HEK293 (cell line): ENCODE results near the gene CRBN.

Experiments
- CTCF ChIA-PET: fragments of 350-600 bp; formaldehyde crosslinking; extraction: SDS; loops from one replicate; lab custom pipeline; 2021; ENCODE audit warnings: antibody characterized with exemption; lab: Yijun Ruan, JAX
- POLR2A ChIA-PET: fragments of 300-600 bp; formaldehyde crosslinking; extraction: SDS; loops from one replicate; lab custom pipeline; 2020; ENCODE audit warnings: antibody characterized with exemption, inconsistent platforms; lab: Yijun Ruan, JAX
- H3K27ac ChIP-seq: fragments of 200-500 bp; sonication (Bioruptor generic); 2 replicates; pipeline ENCODE4 v1.5.1; 2014; ENCODE audit warnings: low read depth, low read length, control low read depth, inconsistent platforms; ENCODE audit errors: extremely low read depth
- H3K36me3 ChIP-seq, 2 experiments: fragments of 200-500 bp in 1 of 2; sonication (Bioruptor generic) in 1 of 2; 1 replicate in 1 of 2; 2 replicates in 1 of 2; pipeline ENCODE4 v1.5.1; 2014 to 2017; ENCODE audit warnings: inconsistent platforms in 2 of 2, low read length in 2 of 2; ENCODE audit not compliant: control insufficient read depth in 2 of 2, insufficient read depth in 1 of 2
- H3K4me1 ChIP-seq: fragments of 200-500 bp; sonication (Bioruptor generic); 2 replicates; pipeline ENCODE4 v1.5.1; 2014; ENCODE audit warnings: mild to moderate bottlenecking, low read length, inconsistent platforms; ENCODE audit not compliant: control insufficient read depth, insufficient read depth
- H3K4me3 ChIP-seq: 2 replicates; pipeline ENCODE4 v1.5.1; 2011; ENCODE audit warnings: low read depth, mild to moderate bottlenecking, control low read depth, low read length, moderate library complexity
- H3K9me3 ChIP-seq: fragments of 200-500 bp; sonication (Bioruptor generic); 2 replicates; pipeline ENCODE4 v1.5.1; 2014; ENCODE audit warnings: low read depth, low read length, inconsistent platforms; ENCODE audit not compliant: control insufficient read depth, insufficient read depth
- GLI2 ChIP-seq: fragments of 450-650 bp; formaldehyde crosslinking; IDR thresholded peaks from 2 replicates; pipeline ENCODE4; 2017; ENCODE audit warnings: missing biosample characterization, missing genetic modification characterization, low read depth, borderline replicate concordance
- ZFP37 ChIP-seq: fragments of 450-650 bp; formaldehyde crosslinking; IDR thresholded peaks from 2 replicates; pipeline ENCODE4 v1.5.1; 2016; ENCODE audit warnings: missing biosample characterization, missing genetic modification characterization
- ZNF121 ChIP-seq: fragments of 450-650 bp; formaldehyde crosslinking; IDR thresholded peaks from 2 replicates; pipeline ENCODE4 v1.5.1; 2016; ENCODE audit warnings: missing biosample characterization, missing genetic modification characterization
- ZNF140 ChIP-seq: fragments of 450-650 bp; formaldehyde crosslinking; IDR thresholded peaks from 2 replicates; pipeline ENCODE4 v1.5.1; 2016; ENCODE audit warnings: missing biosample characterization, missing genetic modification characterization
- ZNF223 ChIP-seq: fragments of 450-650 bp; formaldehyde crosslinking; IDR thresholded peaks from 2 replicates; pipeline ENCODE4 v1.5.1; 2016; ENCODE audit warnings: missing biosample characterization, missing genetic modification characterization
- ZNF292 ChIP-seq: fragments of 450-650 bp; formaldehyde crosslinking; IDR thresholded peaks from 2 replicates; pipeline ENCODE4 v1.5.1; 2016; ENCODE audit warnings: low read depth, missing biosample characterization, missing genetic modification characterization, borderline replicate concordance
- ZNF302 ChIP-seq: fragments of 450-650 bp; formaldehyde crosslinking; IDR thresholded peaks from 2 replicates; pipeline ENCODE4 v1.5.1; 2016; ENCODE audit warnings: missing biosample characterization, missing genetic modification characterization, low read depth
- ZNF473 ChIP-seq: fragments of 450-650 bp; formaldehyde crosslinking; IDR thresholded peaks from 2 replicates; pipeline ENCODE4 v1.5.1; 2017; ENCODE audit warnings: missing biosample characterization, missing genetic modification characterization
- ZNF629 ChIP-seq: fragments of 450-650 bp; formaldehyde crosslinking; IDR thresholded peaks from 2 replicates; pipeline ENCODE4 v1.5.1; 2017; ENCODE audit warnings: missing biosample characterization, missing genetic modification characterization
- ZNF654 ChIP-seq: fragments of 450-650 bp; formaldehyde crosslinking; IDR thresholded peaks from 2 replicates; pipeline ENCODE4 v1.5.1; 2016; ENCODE audit warnings: low read depth, missing biosample characterization, missing genetic modification characterization
- ZSCAN23 ChIP-seq: fragments of 450-650 bp; formaldehyde crosslinking; IDR thresholded peaks from 2 replicates; pipeline ENCODE4 v1.5.1; 2016; ENCODE audit warnings: missing biosample characterization, missing genetic modification characterization
- TF ChIP-seq, protein P1 (sequence below): fragments of 450-650 bp; formaldehyde crosslinking; IDR thresholded peaks from 2 replicates; pipeline ENCODE4 v1.5.1; 2016; ENCODE audit warnings: missing biosample characterization, missing genetic modification characterization
- TF ChIP-seq, protein P2 (sequence below): fragments of 450-650 bp; IDR thresholded peaks from 2 replicates; pipeline ENCODE4 v1.5.1; 2018; ENCODE audit warnings: missing biosample characterization, mild to moderate bottlenecking, missing genetic modification characterization
- TF ChIP-seq, protein P3 (sequence below): fragments of 450-650 bp; formaldehyde crosslinking; IDR thresholded peaks from 2 replicates; pipeline ENCODE4 v1.5.1; 2016; ENCODE audit warnings: missing biosample characterization, missing genetic modification characterization
- TF ChIP-seq, protein P4 (sequence below): fragments of 450-650 bp; formaldehyde crosslinking; IDR thresholded peaks from 2 replicates; pipeline ENCODE4 v1.5.1; 2016; ENCODE audit warnings: missing biosample characterization, missing genetic modification characterization
- TF ChIP-seq, protein P5 (sequence below): fragments of 450-650 bp; formaldehyde crosslinking; IDR thresholded peaks from 2 replicates; pipeline ENCODE4 v1.5.1; 2017; ENCODE audit warnings: missing biosample characterization, missing genetic modification characterization

CRBN gene

DNA sequence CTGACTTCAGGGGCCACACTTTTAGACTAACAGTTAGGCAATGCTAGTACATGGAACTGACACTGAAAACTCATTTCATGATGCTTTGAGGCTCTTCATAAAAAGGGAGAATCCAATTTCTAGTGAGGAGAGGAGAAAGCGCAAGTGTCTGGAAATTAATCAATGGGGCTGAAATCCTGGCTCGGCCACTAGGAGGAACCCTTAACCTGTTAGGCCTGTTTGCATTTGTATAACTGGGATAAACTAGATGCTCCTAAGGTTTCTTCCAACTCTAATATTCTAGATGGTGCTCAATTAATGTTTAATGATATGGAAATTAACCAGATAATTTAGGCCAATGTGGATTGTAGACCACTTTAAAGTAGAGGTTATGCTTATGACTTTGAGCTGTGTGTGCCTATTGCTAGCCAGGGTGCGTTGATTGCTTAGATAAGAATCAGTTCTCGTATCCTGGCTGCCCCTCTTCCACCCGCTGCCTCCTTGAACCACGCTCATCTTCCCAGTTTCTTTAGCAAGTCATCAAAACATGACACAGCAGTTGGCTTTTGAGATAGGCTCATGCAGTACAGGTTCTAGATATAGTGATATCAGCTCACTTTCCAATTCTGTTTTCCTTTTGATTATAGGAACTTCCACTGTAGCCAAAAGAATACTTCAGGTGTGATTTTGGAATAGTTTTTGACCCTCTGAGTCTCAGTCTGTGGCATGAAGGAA is 16.8 kb upstream of the CRBN start:
- H3K36me3 ChIP-seq, result no peaks in the 10 kb centered on the region
- ChIA-PET CTCF (interaction anchor here (0.6 to 1.0 kb wide), 5 partner anchors 18 to 1338 kb away, joined by 3 read pairs; no protein-coding TSS in a partner anchor), POLR2A (no interaction called here)
- H3K4me1 ChIP-seq, result no peaks in the 10 kb centered on the region
- no peak overlapping the region for H3K27ac ChIP-seq
- no peak for TF ChIP-seq ZNF292 (tag by site-specific recombination)
- peak; percentile 18 for TF ChIP-seq ZNF654 (tag by site-specific recombination)
- H3K9me3 ChIP-seq, result no peaks in the 10 kb centered on the region
- no peak overlapping the region for H3K4me3 ChIP-seq

DNA sequence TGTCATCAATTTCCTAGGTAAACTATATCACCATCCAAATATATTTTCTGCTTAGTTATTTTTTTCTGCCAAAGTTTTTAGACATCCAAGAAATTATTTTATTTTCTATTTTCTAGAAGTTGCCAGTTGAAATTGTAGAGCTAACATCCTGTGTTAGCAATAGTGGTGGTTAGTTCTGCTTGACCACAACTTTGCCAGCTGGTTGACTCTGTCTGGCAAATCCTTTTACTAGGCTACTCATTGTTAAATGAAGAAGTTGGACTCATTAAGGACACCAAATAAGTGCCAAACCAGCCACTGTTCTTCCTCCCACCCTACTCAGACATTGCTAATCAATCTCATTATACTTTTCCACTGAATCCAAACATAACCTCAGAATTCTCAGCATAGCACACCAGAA is 15.4 kb upstream of the CRBN start:
- Histone ChIP-seq H3K27ac (no peak overlapping the region), H3K4me3 (no peak overlapping the region), H3K9me3 (no peaks in the 10 kb centered on the region), H3K36me3 (no peaks in the 10 kb centered on the region), H3K4me1 (no peaks in the 10 kb centered on the region)
- ChIA-PET POLR2A (no interaction called here), CTCF (interaction anchor here (0.7 kb wide), 1 partner anchor 209 kb away, joined by 3 read pairs; no protein-coding TSS in a partner anchor)
- TF ChIP-seq ZNF473 (no peak), ZNF302 (tag by site-specific recombination) (no peak), ZNF223 (tag by site-specific recombination) (no peak), ZNF121 (tag by site-specific recombination) (no peak), ZSCAN23 (no peak), ZFP37 (tag by site-specific recombination) (no peak), ZNF292 (tag by site-specific recombination) (no peak), GLI2 (no peak), ZNF140 (no peak), ZNF629 (no peak)
- TF ChIP-seq, protein P1, sequence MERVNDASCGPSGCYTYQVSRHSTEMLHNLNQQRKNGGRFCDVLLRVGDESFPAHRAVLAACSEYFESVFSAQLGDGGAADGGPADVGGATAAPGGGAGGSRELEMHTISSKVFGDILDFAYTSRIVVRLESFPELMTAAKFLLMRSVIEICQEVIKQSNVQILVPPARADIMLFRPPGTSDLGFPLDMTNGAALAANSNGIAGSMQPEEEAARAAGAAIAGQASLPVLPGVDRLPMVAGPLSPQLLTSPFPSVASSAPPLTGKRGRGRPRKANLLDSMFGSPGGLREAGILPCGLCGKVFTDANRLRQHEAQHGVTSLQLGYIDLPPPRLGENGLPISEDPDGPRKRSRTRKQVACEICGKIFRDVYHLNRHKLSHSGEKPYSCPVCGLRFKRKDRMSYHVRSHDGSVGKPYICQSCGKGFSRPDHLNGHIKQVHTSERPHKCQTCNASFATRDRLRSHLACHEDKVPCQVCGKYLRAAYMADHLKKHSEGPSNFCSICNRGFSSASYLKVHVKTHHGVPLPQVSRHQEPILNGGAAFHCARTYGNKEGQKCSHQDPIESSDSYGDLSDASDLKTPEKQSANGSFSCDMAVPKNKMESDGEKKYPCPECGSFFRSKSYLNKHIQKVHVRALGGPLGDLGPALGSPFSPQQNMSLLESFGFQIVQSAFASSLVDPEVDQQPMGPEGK (tag by site-specific recombination), result no peak
- TF ChIP-seq, protein P2, sequence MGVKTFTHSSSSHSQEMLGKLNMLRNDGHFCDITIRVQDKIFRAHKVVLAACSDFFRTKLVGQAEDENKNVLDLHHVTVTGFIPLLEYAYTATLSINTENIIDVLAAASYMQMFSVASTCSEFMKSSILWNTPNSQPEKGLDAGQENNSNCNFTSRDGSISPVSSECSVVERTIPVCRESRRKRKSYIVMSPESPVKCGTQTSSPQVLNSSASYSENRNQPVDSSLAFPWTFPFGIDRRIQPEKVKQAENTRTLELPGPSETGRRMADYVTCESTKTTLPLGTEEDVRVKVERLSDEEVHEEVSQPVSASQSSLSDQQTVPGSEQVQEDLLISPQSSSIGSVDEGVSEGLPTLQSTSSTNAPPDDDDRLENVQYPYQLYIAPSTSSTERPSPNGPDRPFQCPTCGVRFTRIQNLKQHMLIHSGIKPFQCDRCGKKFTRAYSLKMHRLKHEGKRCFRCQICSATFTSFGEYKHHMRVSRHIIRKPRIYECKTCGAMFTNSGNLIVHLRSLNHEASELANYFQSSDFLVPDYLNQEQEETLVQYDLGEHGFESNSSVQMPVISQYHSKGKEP (tag by site-specific recombination), result no peak
- TF ChIP-seq, protein P3, sequence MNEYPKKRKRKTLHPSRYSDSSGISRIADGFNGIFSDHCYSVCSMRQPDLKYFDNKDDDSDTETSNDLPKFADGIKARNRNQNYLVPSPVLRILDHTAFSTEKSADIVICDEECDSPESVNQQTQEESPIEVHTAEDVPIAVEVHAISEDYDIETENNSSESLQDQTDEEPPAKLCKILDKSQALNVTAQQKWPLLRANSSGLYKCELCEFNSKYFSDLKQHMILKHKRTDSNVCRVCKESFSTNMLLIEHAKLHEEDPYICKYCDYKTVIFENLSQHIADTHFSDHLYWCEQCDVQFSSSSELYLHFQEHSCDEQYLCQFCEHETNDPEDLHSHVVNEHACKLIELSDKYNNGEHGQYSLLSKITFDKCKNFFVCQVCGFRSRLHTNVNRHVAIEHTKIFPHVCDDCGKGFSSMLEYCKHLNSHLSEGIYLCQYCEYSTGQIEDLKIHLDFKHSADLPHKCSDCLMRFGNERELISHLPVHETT (tag by site-specific recombination), result no peak
- TF ChIP-seq, protein P4, sequence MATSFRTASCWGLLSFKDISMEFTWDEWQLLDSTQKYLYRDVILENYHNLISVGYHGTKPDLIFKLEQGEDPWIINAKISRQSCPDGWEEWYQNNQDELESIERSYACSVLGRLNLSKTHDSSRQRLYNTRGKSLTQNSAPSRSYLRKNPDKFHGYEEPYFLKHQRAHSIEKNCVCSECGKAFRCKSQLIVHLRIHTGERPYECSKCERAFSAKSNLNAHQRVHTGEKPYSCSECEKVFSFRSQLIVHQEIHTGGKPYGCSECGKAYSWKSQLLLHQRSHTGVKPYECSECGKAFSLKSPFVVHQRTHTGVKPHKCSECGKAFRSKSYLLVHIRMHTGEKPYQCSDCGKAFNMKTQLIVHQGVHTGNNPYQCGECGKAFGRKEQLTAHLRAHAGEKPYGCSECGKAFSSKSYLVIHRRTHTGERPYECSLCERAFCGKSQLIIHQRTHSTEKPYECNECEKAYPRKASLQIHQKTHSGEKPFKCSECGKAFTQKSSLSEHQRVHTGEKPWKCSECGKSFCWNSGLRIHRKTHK (tag by site-specific recombination), result no peak
- TF ChIP-seq, protein P5, sequence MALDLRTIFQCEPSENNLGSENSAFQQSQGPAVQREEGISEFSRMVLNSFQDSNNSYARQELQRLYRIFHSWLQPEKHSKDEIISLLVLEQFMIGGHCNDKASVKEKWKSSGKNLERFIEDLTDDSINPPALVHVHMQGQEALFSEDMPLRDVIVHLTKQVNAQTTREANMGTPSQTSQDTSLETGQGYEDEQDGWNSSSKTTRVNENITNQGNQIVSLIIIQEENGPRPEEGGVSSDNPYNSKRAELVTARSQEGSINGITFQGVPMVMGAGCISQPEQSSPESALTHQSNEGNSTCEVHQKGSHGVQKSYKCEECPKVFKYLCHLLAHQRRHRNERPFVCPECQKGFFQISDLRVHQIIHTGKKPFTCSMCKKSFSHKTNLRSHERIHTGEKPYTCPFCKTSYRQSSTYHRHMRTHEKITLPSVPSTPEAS (tag by site-specific recombination), result no peak
